ENCODE data around the gene PYGM. TPM values are rescaled to one million over a fixed set of nuclear protein-coding genes. Genes with fewer than 3 reads are reported as not detected.

Gene PYGM
- total RNA-seq, 1 experiment from 2014 or later, result 3.6 TPM

DNA sequence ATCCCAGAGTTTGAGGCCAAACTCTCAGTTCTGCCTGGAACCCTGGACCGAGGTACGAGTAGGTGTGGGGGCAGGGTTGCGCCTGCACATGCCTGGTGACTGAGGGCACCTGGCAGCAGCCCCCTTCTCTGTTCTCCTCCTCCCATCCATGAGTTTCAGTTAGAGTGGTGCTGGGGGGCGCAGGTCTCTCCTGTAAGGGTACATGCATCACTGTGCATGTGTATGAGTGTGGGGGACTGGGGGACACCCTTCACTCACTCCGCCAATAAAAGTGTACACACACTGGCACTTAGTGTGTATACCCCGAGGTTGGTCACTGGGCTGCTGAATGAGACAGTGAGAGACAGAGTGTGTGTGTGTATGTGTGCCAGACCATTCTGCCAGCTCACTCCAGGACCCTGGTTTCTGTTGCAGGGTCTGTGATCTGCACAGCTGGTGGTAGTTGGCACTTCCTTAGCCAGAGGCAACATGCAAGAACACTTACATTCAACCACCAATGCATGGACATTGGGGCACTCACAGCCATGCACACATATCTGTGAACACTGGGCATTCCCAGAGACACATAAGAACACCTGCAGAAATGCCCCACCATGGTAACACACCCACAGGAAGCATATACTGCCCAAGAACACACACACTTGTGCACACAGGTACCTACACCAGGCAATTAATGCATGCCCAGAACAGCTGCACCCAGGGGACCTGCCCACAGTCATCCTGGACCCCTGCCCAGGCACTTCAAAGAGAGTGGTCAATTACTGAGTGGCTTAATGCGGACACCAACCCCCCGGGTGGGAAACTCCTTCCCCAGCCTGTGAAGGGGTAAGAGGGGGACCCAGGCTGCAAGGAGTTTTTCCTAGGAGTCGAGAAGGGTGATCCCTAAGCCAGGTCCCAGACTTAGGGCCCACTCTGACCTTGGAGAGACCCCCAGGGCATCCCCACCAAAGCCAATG lies 35.6 kb downstream of the PYGM start:
- Histone ChIP-seq H2BK120ac (ENCODE audit: low read depth, low read length, poor library complexity, severe bottlenecking) (no peak overlapping the region), H3K23me2 (ENCODE audit: insufficient read length, low read depth, low read length, poor library complexity, severe bottlenecking) (no peaks in the 10 kb centered on the region), H3K79me2 (ENCODE audit: insufficient read depth, low read length) (no peaks in the 10 kb centered on the region), H2BK15ac (ENCODE audit: low read depth, low read length) (no peak overlapping the region), H3K79me1 (ENCODE audit: insufficient read depth, low read depth, low read length, poor library complexity, severe bottlenecking) (no peaks in the 10 kb centered on the region), H3K9me3 (ENCODE audit: control insufficient read depth, low read depth, low read length) (no peaks in the 10 kb centered on the region), H2BK20ac (ENCODE audit: low read depth, low read length, poor library complexity, severe bottlenecking) (no peak overlapping the region), H3K56ac (ENCODE audit: insufficient read length, low read depth, low read length) (no peak overlapping the region), H3K27ac (ENCODE audit: insufficient read length, low read depth, low read length) (no peak overlapping the region), H2BK12ac (ENCODE audit: insufficient read length, low read depth, low read length) (no peak overlapping the region), H3K27me3 (ENCODE audit: insufficient read depth, low read length) (peaks cover 10% of the 10 kb centered on the region; the same call in 1 of the 2 replicates), H4K20me1 (ENCODE audit: control insufficient read depth, insufficient read depth, insufficient read length) (peaks cover 3% of the 10 kb centered on the region), H4K91ac (ENCODE audit: insufficient read length, low read depth, low read length) (no peak overlapping the region), H3K23ac (ENCODE audit: insufficient read length, low read depth, low read length) (no peak overlapping the region), H3K4me2 (ENCODE audit: insufficient read depth, insufficient read length, low read length) (peak overlapping the region; percentile 6), H4K5ac (ENCODE audit: insufficient read length, low read depth, low read length) (no peak overlapping the region), H3K4me1 (ENCODE audit: insufficient read depth, low read length) (peaks cover 10% of the 10 kb centered on the region), H2BK5ac (ENCODE audit: insufficient read length, low read length) (no peak overlapping the region), H3K9ac (ENCODE audit: extremely low read depth, insufficient read length, low read length) (no peak overlapping the region), H3K18ac (ENCODE audit: insufficient read length, low read depth, low read length) (no peak overlapping the region), H4K8ac (replicated peaks; ENCODE audit: insufficient read length, low read depth, low read length) (no peak overlapping the region), H3T11ph (ENCODE audit: low read length) (no peak overlapping the region), H3K4ac (ENCODE audit: low read depth, low read length) (no peak overlapping the region), H2AK5ac (ENCODE audit: insufficient read length, low read length) (no peak overlapping the region), H2AFZ (ENCODE audit: low read length) (no peak overlapping the region), H3K14ac (ENCODE audit: insufficient read depth, low read length) (no peak overlapping the region)
- H3K36me3 Mint-ChIP-seq (ENCODE audit: insufficient read depth in 1 of 3, low read depth in 3 of 3), result peaks cover 2 to 8% (median 7%) of the 10 kb centered on the region in 3 experiments; a peak in 4 of 7 replicates
- no peak for DNase-seq
- no CpG with 5 or more reads among the region's 9 CpGs for WGBS (ENCODE audit: extremely low coverage, insufficient read length, low lambda C conversion rate)
- H3K4me3 Mint-ChIP-seq, result peak overlapping the region in 1 of 2 experiments; percentile 84; a peak in 3 of 5 replicates
- H3K27ac Mint-ChIP-seq, result no peak overlapping the region
- peaks cover 25 to 50% of the 10 kb centered on the region in 2 experiments for H3K4me1 Mint-ChIP-seq
- H3K9me3 Mint-ChIP-seq, result no peaks in the 10 kb centered on the region
- TF ChIP-seq, protein P1, sequence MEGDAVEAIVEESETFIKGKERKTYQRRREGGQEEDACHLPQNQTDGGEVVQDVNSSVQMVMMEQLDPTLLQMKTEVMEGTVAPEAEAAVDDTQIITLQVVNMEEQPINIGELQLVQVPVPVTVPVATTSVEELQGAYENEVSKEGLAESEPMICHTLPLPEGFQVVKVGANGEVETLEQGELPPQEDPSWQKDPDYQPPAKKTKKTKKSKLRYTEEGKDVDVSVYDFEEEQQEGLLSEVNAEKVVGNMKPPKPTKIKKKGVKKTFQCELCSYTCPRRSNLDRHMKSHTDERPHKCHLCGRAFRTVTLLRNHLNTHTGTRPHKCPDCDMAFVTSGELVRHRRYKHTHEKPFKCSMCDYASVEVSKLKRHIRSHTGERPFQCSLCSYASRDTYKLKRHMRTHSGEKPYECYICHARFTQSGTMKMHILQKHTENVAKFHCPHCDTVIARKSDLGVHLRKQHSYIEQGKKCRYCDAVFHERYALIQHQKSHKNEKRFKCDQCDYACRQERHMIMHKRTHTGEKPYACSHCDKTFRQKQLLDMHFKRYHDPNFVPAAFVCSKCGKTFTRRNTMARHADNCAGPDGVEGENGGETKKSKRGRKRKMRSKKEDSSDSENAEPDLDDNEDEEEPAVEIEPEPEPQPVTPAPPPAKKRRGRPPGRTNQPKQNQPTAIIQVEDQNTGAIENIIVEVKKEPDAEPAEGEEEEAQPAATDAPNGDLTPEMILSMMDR (conservative IDR thresholded peaks at IDR 0.05), result no peak
- peaks cover 43% of the 10 kb centered on the region for H3K27me3 Mint-ChIP-seq (ENCODE audit: low read depth)

Measured in H9 (cell line).